ENCODE data around the gene TRAPPC3L.
A peak's percentile ranks its signal among the peaks of the same experiment; 100 is the strongest.

TRAPPC3L gene

GRCh38 chr6:116467096-116467495 is 78.4 kb downstream of the TRAPPC3L start:
- H3K9ac ChIP-seq (ENCODE audit: insufficient read length, low read depth): no peak overlapping the region
- no peak overlapping the region for H3K4me3 ChIP-seq (ENCODE audit: insufficient read length, low read depth)
- no peaks in the 10 kb centered on the region for H3K9me3 ChIP-seq (ENCODE audit: insufficient read depth, low read length)
- no peaks in the 10 kb centered on the region for H3K36me3 ChIP-seq (ENCODE audit: insufficient read depth, insufficient read length, low read length)
- H3K4me1 ChIP-seq (ENCODE audit: insufficient read depth, insufficient read length): no peaks in the 10 kb centered on the region
- DNase-seq (ENCODE audit: low read depth, low spot score): no peak
- peaks cover 18% of the 10 kb centered on the region for H3K27me3 ChIP-seq (ENCODE audit: insufficient read depth, insufficient read length)
- TF ChIP-seq YY1 (IDR thresholded peaks at IDR 0.05; ENCODE audit: insufficient read depth, insufficient read length) (no peak), ZNF274 (IDR thresholded peaks at IDR 0.05; ENCODE audit: low read depth, low read length) (no peak), SUZ12 (IDR thresholded peaks at IDR 0.05; ENCODE audit: extremely low read depth, insufficient read depth, insufficient read length) (no peak)

GRCh38 chr6:116465246-116465645 is 80.2 kb downstream of the TRAPPC3L start:
- H3K9ac ChIP-seq (ENCODE audit: insufficient read length, low read depth): no peak overlapping the region
- peaks cover 37% of the 10 kb centered on the region for H3K27me3 ChIP-seq (ENCODE audit: insufficient read depth, insufficient read length)
- H3K9me3 ChIP-seq (ENCODE audit: insufficient read depth, low read length): no peaks in the 10 kb centered on the region
- H3K36me3 ChIP-seq (ENCODE audit: insufficient read depth, insufficient read length, low read length): no peaks in the 10 kb centered on the region
- H3K4me1 ChIP-seq (ENCODE audit: insufficient read depth, insufficient read length): no peaks in the 10 kb centered on the region
- no peak for DNase-seq (ENCODE audit: low read depth, low spot score)
- no peak overlapping the region for H3K4me3 ChIP-seq (ENCODE audit: insufficient read length, low read depth)
- TF ChIP-seq ZNF274 (IDR thresholded peaks at IDR 0.05; ENCODE audit: low read depth, low read length): no peak
- no peak for TF ChIP-seq SUZ12 (IDR thresholded peaks at IDR 0.05; ENCODE audit: extremely low read depth, insufficient read depth, insufficient read length)
- no peak for TF ChIP-seq YY1 (IDR thresholded peaks at IDR 0.05; ENCODE audit: insufficient read depth, insufficient read length)

GRCh38 chr6:116463301-116463700 is 82.2 kb downstream of the TRAPPC3L start:
- Histone ChIP-seq H3K4me1 (ENCODE audit: insufficient read depth, insufficient read length) (no peaks in the 10 kb centered on the region), H3K27me3 (ENCODE audit: insufficient read depth, insufficient read length) (peaks cover 43% of the 10 kb centered on the region), H3K36me3 (ENCODE audit: insufficient read depth, insufficient read length, low read length) (no peaks in the 10 kb centered on the region), H3K4me3 (ENCODE audit: insufficient read length, low read depth) (no peak overlapping the region), H3K9me3 (ENCODE audit: insufficient read depth, low read length) (no peaks in the 10 kb centered on the region), H3K9ac (ENCODE audit: insufficient read length, low read depth) (no peak overlapping the region)
- TF ChIP-seq SUZ12 (IDR thresholded peaks at IDR 0.05; ENCODE audit: extremely low read depth, insufficient read depth, insufficient read length): no peak
- no peak for TF ChIP-seq YY1 (IDR thresholded peaks at IDR 0.05; ENCODE audit: insufficient read depth, insufficient read length)
- DNase-seq (ENCODE audit: low read depth, low spot score): no peak

- Histone ChIP-seq H3K36me3 (ENCODE audit: insufficient read depth, insufficient read length, low read length) (no peaks in the 10 kb centered on the region), H3K4me3 (ENCODE audit: insufficient read length, low read depth) (peak overlapping the region; percentile 51), H3K9me3 (ENCODE audit: insufficient read depth, low read length) (no peaks in the 10 kb centered on the region), H3K4me1 (ENCODE audit: insufficient read depth, insufficient read length) (no peaks in the 10 kb centered on the region), H3K27me3 (ENCODE audit: insufficient read depth, insufficient read length) (peaks cover 43% of the 10 kb centered on the region), H3K9ac (ENCODE audit: insufficient read length, low read depth) (peak overlapping the region; percentile 72)
- peak; percentile 23 for DNase-seq (ENCODE audit: low read depth, low spot score)
- no peak for TF ChIP-seq ZNF274 (IDR thresholded peaks at IDR 0.05; ENCODE audit: low read depth, low read length)
- TF ChIP-seq SUZ12 (IDR thresholded peaks at IDR 0.05; ENCODE audit: extremely low read depth, insufficient read depth, insufficient read length): no peak
- no peak for TF ChIP-seq YY1 (IDR thresholded peaks at IDR 0.05; ENCODE audit: insufficient read depth, insufficient read length)
These were observed 83.3 kb downstream of the TRAPPC3L start for GRCh38 chr6:116461932-116462885.

- no peak for TF ChIP-seq YY1 (IDR thresholded peaks at IDR 0.05; ENCODE audit: insufficient read depth, insufficient read length)
- no peak for TF ChIP-seq SUZ12 (IDR thresholded peaks at IDR 0.05; ENCODE audit: extremely low read depth, insufficient read depth, insufficient read length)
- TF ChIP-seq ZNF274 (IDR thresholded peaks at IDR 0.05; ENCODE audit: low read depth, low read length): no peak
- Histone ChIP-seq H3K9me3 (ENCODE audit: insufficient read depth, low read length) (no peaks in the 10 kb centered on the region), H3K9ac (ENCODE audit: insufficient read length, low read depth) (peak within 1 kb of the TSS; percentile 72), H3K36me3 (ENCODE audit: insufficient read depth, insufficient read length, low read length) (no peaks in the 10 kb centered on the region), H3K4me1 (ENCODE audit: insufficient read depth, insufficient read length) (no peaks in the 10 kb centered on the region), H3K4me3 (ENCODE audit: insufficient read length, low read depth) (peak within 1 kb of the TSS; percentile 51), H3K27me3 (ENCODE audit: insufficient read depth, insufficient read length) (peaks cover 43% of the 10 kb centered on the region)
- DNase-seq (ENCODE audit: low read depth, low spot score): peak; percentile 8
These were observed 84.1 kb downstream of the TRAPPC3L start, which contains the start of gene CALHM6 for GRCh38 chr6:116461331-116461931. CALHM6 (plus strand) TSS chr6:116461375; CDS start chr6:116461930, 555 bp downstream.

GRCh38 chr6:116459927-116460326 is 85.6 kb downstream of the TRAPPC3L start:
- Histone ChIP-seq H3K9ac (ENCODE audit: insufficient read length, low read depth) (no peak overlapping the region), H3K4me3 (ENCODE audit: insufficient read length, low read depth) (no peak overlapping the region), H3K9me3 (ENCODE audit: insufficient read depth, low read length) (no peaks in the 10 kb centered on the region), H3K36me3 (ENCODE audit: insufficient read depth, insufficient read length, low read length) (no peaks in the 10 kb centered on the region), H3K4me1 (ENCODE audit: insufficient read depth, insufficient read length) (no peaks in the 10 kb centered on the region), H3K27me3 (ENCODE audit: insufficient read depth, insufficient read length) (peaks cover 43% of the 10 kb centered on the region)
- DNase-seq (ENCODE audit: low read depth, low spot score): no peak
- TF ChIP-seq ZNF274 (IDR thresholded peaks at IDR 0.05; ENCODE audit: low read depth, low read length) (no peak), YY1 (IDR thresholded peaks at IDR 0.05; ENCODE audit: insufficient read depth, insufficient read length) (no peak), SUZ12 (IDR thresholded peaks at IDR 0.05; ENCODE audit: extremely low read depth, insufficient read depth, insufficient read length) (no peak)

GRCh38 chr6:116458264-116458663 is 87.2 kb downstream of the TRAPPC3L start:
- Histone ChIP-seq H3K4me1 (ENCODE audit: insufficient read depth, insufficient read length) (no peaks in the 10 kb centered on the region), H3K9me3 (ENCODE audit: insufficient read depth, low read length) (no peaks in the 10 kb centered on the region), H3K4me3 (ENCODE audit: insufficient read length, low read depth) (no peak overlapping the region), H3K36me3 (ENCODE audit: insufficient read depth, insufficient read length, low read length) (no peaks in the 10 kb centered on the region), H3K9ac (ENCODE audit: insufficient read length, low read depth) (no peak overlapping the region), H3K27me3 (ENCODE audit: insufficient read depth, insufficient read length) (peaks cover 36% of the 10 kb centered on the region)
- no peak for DNase-seq (ENCODE audit: low read depth, low spot score)
- TF ChIP-seq SUZ12 (IDR thresholded peaks at IDR 0.05; ENCODE audit: extremely low read depth, insufficient read depth, insufficient read length) (no peak), YY1 (IDR thresholded peaks at IDR 0.05; ENCODE audit: insufficient read depth, insufficient read length) (no peak), ZNF274 (IDR thresholded peaks at IDR 0.05; ENCODE audit: low read depth, low read length) (no peak)

Measured in NT2/D1 (cell line).